Non-pigmented ciliary epithelial cell (primary cell): Measurements from ENCODE around the gene ATP5MG.
"Not testable (repeated sequence)": the region's sequence is repeated elsewhere in the genome, so short reads cannot be mapped to it uniquely, and the experiment has no call there.

Experiments
- DNase-seq: peaks from one replicate; pipeline ENCODE4 v3.0.0-alpha.2; 2010; ENCODE audit warnings: low read depth

ATP5MG gene, protein sequence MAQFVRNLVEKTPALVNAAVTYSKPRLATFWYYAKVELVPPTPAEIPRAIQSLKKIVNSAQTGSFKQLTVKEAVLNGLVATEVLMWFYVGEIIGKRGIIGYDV

DNA sequence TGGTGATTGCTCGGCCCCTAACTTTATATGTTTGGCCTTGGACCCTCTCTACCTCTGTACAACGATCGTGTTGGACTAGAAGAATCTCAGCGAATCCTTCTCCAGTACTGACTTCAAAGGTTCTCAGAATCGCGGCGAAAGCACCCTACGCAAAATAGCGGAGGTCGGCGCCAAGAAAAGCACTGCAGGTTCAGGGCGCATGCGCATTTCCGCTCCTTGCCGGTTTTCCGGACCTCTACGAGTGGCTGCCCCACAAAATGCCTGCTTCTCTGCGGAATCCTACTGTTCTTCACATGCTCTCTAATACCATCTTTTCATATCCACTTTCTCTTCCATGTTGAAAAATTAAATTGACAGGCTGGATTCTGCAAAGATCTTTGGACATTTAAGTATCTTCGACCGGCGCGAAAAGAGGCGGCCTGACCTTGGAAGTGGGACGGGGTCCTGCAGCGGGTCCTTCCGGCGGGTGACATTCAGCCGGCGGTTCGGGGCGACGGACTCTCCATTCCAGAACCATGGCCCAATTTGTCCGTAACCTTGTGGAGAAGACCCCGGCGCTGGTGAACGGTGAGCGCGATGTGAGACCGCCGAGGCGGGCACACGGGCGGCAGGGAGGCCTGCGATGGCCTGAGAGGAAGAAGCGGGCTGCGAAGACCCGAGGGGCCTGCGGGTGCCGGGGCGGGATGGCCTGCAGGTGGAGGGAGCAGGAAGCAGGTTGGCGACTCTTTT lies at the start of gene ATP5MG:
ATP5MG (plus strand) TSS at position 456 of the 729 bp plus-strand sequence; CDS start at position 516, 60 bp downstream.
- DNase-seq: peak; percentile 54

- DNase-seq: no peak
These were observed 48.2 kb upstream of the ATP5MG start for GRCh38 chr11:118353084-118353710.

GRCh38 chr11:118358071-118358470 lies 43.3 kb upstream of the ATP5MG start:
- DNase-seq: no peak

GRCh38 chr11:118359295-118359958 lies 42.0 kb upstream of the ATP5MG start, which contains the start of gene UBE4A:
TSS of gene UBE4A (plus strand) at chr11:118359600. CDS start at chr11:118365081, 5,481 bp downstream.
- peak; percentile 63 for DNase-seq

GRCh38 chr11:118364956-118365615 lies 36.3 kb upstream of the ATP5MG start:
- DNase-seq: no peak

DNA sequence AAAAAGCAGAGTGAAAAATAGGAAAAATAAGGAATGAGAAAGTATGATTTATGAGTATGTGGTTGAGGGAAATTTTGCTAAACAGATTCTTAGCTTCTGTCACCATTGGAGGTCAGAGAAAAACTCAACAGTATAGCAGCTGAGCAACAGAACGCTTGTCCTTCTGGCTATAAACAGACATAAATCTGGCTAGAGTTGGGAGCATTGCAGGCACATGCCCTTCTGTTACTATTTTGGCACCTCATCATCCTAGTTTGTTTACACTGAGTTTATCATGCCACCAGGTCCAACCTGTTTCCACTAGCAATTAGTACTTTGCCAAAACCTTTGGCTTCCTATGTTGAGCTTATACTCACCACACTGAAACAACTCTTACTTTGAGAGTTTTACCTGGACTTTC lies 35.1 kb upstream of the ATP5MG start:
- DNase-seq: no peak

GRCh38 chr11:118370774-118371173 lies 30.6 kb upstream of the ATP5MG start:
- DNase-seq: no peak

GRCh38 chr11:118373263-118373662 lies 28.1 kb upstream of the ATP5MG start:
- no peak for DNase-seq

- no peak for DNase-seq
These were observed 27.5 kb upstream of the ATP5MG start for GRCh38 chr11:118373871-118374270.

GRCh38 chr11:118374729-118375128 lies 26.7 kb upstream of the ATP5MG start:
- DNase-seq: no peak

DNA sequence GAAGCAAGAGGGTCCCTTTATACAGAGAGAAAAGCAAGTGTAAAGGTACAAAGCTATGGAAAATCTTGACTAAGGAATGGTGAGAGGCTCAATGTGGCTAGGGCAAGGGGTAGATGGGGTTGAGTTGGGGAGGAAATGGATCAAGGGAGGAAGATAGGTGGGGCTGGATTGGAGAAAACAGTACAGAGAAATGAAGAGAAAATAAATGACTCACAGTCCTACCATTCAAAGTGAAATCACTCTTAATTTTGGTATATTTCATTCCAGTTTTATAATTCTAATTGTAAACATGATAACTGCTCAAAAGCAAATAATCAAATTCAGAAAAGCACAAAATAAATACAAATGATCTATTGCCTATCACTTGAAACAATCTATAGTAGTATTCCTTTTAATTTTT lies 25.4 kb upstream of the ATP5MG start:
- no peak for DNase-seq

GRCh38 chr11:118379497-118379896 lies 21.9 kb upstream of the ATP5MG start:
- no peak for DNase-seq

DNA sequence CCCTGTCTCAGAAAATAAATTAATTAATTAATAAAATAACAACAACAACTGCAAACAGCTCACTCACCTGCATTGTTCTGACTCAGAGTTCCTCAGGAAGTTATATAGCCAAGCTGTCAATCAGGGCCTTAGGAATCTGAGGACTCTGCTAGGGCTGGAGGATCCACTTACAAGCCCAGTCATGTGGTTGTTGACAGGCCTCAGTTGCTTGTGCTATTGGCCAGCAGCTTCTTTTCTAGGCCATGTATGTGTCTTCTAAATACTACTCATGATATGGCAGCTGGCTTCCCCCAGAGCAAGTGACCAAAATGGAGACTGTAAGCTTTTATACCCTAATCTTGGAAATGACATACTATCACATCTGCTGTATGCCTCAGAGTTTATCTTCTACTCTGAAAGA lies 20.8 kb upstream of the ATP5MG start:
- DNase-seq: no peak

GRCh38 chr11:118382954-118383353 lies 18.5 kb upstream of the ATP5MG start:
- no peak for DNase-seq

GRCh38 chr11:118383657-118384056 lies 17.7 kb upstream of the ATP5MG start:
- DNase-seq: no peak

- DNase-seq: no peak
These were observed 5.3 kb upstream of the ATP5MG start for GRCh38 chr11:118396097-118396501.

DNA sequence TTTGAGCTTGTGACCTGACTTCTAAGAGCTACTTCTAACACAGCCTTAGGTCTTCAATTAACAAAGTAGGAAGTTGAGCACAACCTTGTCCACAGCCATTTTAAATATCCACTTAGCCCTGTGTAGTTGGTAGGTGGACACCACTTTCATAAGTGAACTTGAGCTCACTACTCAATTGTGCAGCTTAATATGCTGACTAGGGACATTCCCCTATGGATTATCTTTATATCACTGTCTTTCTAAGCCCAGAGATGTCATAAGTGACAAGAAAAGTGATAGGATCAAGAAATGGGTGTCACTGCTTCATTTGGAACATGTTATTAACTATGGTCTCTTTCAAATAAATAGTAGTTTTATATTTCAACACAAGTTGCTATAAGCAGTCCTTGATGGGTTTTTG lies 4.0 kb upstream of the ATP5MG start:
- DNase-seq: no peak

GRCh38 chr11:118398791-118399559 lies 2.4 kb upstream of the ATP5MG start:
- no peak for DNase-seq

DNA sequence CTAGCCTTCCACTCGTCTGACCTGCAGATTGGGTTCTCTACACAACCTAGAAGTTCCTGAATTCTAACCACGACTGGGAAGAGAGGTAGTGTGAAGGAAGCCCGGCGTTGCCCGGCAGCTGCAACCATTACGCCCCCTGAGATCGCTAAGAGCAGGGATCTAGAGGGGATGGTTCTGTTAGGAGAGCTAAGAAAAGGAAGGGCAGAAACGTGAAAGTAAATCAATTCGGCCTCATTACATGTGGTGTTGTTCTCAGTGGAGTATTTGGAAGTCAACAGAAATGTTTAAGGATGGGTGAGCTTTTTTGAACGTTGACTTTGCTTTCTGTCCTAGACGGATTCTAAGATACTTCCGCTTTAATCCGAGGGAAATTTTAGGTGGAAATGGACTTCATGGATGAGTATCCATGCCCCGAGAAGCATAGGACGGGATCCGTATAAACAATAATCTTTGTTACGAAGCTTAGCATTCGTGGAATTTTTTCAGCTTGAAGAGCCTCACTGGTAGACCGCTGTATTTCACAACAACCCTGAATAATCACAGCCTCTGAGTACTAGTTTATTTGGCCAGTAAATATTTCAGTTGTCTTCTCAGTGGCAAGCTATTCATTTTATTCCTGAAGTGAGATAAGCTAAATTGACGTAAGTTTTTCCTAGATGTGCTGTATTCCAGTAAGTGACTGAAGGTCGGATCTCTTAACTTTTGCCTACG lies 629 bp downstream of the ATP5MG start:
- DNase-seq: peak; percentile 75

GRCh38 chr11:118402594-118402993 lies 1.2 kb downstream of the ATP5MG start:
- DNase-seq: not testable (repeated sequence)
